HEK293T (cell line): Measurements from ENCODE around the gene GBP2.

Source experiments
- CTCF ChIA-PET: fragments of 350-600 bp; formaldehyde crosslinking; extraction: SDS; loops from one replicate; lab custom pipeline; 2021; ENCODE audit warnings: antibody characterized with exemption, inconsistent platforms; lab: Yijun Ruan, JAX
- POLR2A ChIA-PET: fragments of 350-600 bp; formaldehyde crosslinking; extraction: SDS; loops from one replicate; lab custom pipeline; 2020; ENCODE audit warnings: antibody characterized with exemption, inconsistent platforms; lab: Yijun Ruan, JAX
- DNase-seq: peaks from one replicate; pipeline ENCODE4 v3.0.0; 2012; ENCODE audit warnings: mixed read lengths; ENCODE audit errors: extremely low spot score
- ARNT ChIP-seq: fragments of 450-650 bp; IDR thresholded peaks from 2 replicates; pipeline ENCODE4 v1.6.1; 2017; ENCODE audit warnings: mild to moderate bottlenecking
- BHLHE40 ChIP-seq: fragments of 450-650 bp; IDR thresholded peaks from 2 replicates; pipeline ENCODE4 v1.6.1; 2016; ENCODE audit warnings: mild to moderate bottlenecking, moderate library complexity, borderline replicate concordance
- CTBP1 ChIP-seq: fragments of 450-650 bp; IDR thresholded peaks from 2 replicates; pipeline ENCODE4 v1.6.1; 2016; ENCODE audit warnings: borderline replicate concordance
- ELF4 ChIP-seq: fragments of 450-650 bp; IDR thresholded peaks from 2 replicates; pipeline ENCODE4 v1.6.1; 2017; ENCODE audit warnings: antibody characterized with exemption
- FOXA1 ChIP-seq: fragments of 450-650 bp; IDR thresholded peaks from 2 replicates; pipeline ENCODE4 v1.6.1; 2016; ENCODE audit warnings: mild to moderate bottlenecking
- FOXM1 ChIP-seq: fragments of 450-650 bp; IDR thresholded peaks from 2 replicates; pipeline ENCODE4 v1.6.1; 2017; ENCODE audit warnings: mild to moderate bottlenecking, borderline replicate concordance
- HDGF ChIP-seq: fragments of 450-650 bp; IDR thresholded peaks from 2 replicates; pipeline ENCODE4 v1.6.1; 2017; ENCODE audit warnings: antibody characterized with exemption, borderline replicate concordance
- L3MBTL2 ChIP-seq: fragments of 450-650 bp; conservative IDR thresholded peaks from 2 replicates; pipeline ENCODE4 v1.6.1; 2016; ENCODE audit warnings: mild to moderate bottlenecking
- LEF1 ChIP-seq: fragments of 450-650 bp; IDR thresholded peaks from 2 replicates; pipeline ENCODE4 v1.6.1; 2017; ENCODE audit warnings: mild to moderate bottlenecking, borderline replicate concordance
- NFRKB ChIP-seq: fragments of 450-650 bp; IDR thresholded peaks from 2 replicates; pipeline ENCODE4 v1.6.1; 2016; ENCODE audit warnings: mild to moderate bottlenecking, moderate library complexity
- SP1 ChIP-seq: fragments of 450-650 bp; IDR thresholded peaks from 2 replicates; pipeline ENCODE4 v1.6.1; 2017
- SUZ12 ChIP-seq: fragments of 450-650 bp; IDR thresholded peaks from 2 replicates; pipeline ENCODE4 v1.6.1; 2016; ENCODE audit warnings: mild to moderate bottlenecking
- TARDBP ChIP-seq: fragments of 450-650 bp; IDR thresholded peaks from 2 replicates; pipeline ENCODE4 v1.6.1; 2016
- ZNF384 ChIP-seq: fragments of 450-650 bp; IDR thresholded peaks from 2 replicates; pipeline ENCODE4 v1.6.1; 2016
- TF ChIP-seq, protein P1 (sequence below): fragments of 450-650 bp; IDR thresholded peaks from 2 replicates; pipeline ENCODE4 v1.6.1; 2016

The GBP2 gene

GRCh38 chr1:89125913-89126580 lies at the start of gene GBP2:
GBP2 (minus strand) TSS chr1:89126114; CDS start chr1:89121966, 4,148 bp downstream.
- no peak for DNase-seq
- TF ChIP-seq, protein P1, sequence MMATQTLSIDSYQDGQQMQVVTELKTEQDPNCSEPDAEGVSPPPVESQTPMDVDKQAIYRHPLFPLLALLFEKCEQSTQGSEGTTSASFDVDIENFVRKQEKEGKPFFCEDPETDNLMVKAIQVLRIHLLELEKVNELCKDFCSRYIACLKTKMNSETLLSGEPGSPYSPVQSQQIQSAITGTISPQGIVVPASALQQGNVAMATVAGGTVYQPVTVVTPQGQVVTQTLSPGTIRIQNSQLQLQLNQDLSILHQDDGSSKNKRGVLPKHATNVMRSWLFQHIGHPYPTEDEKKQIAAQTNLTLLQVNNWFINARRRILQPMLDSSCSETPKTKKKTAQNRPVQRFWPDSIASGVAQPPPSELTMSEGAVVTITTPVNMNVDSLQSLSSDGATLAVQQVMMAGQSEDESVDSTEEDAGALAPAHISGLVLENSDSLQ: no peak
- TF ChIP-seq HDGF: no peak
- TF ChIP-seq CTBP1: no peak
- TF ChIP-seq L3MBTL2: no peak
- ChIA-PET CTCF (no interaction called here), POLR2A (interaction anchor here (0.6 kb wide), 1 partner anchor 1116 kb away, joined by 3 read pairs; no protein-coding TSS in a partner anchor)

GRCh38 chr1:89174491-89174890 lies 48.6 kb upstream of the GBP2 start:
- CTCF ChIA-PET: no interaction called here
- DNase-seq: no peak
- TF ChIP-seq ELF4 (no peak), ARNT (no peak), FOXA1 (no peak), BHLHE40 (no peak)
- POLR2A ChIA-PET: no interaction called here

- TF ChIP-seq L3MBTL2 (no peak), ARNT (no peak), FOXM1 (no peak), NFRKB (no peak), CTBP1 (no peak), SUZ12 (no peak)
- POLR2A ChIA-PET: no interaction called here
- DNase-seq: no peak
- CTCF ChIA-PET: no interaction called here
These were observed 46.7 kb upstream of the GBP2 start for GRCh38 chr1:89172468-89173143.

GRCh38 chr1:89171067-89171438 lies 45.1 kb upstream of the GBP2 start:
- no peak for DNase-seq
- TF ChIP-seq TARDBP: no peak
- no peak for TF ChIP-seq FOXA1
- no peak for TF ChIP-seq SUZ12
- no peak for TF ChIP-seq CTBP1
- no peak for TF ChIP-seq BHLHE40
- TF ChIP-seq ZNF384: no peak
- no peak for TF ChIP-seq ARNT
- TF ChIP-seq FOXM1: no peak
- no peak for TF ChIP-seq SP1
- CTCF ChIA-PET: no interaction called here
- POLR2A ChIA-PET: no interaction called here

DNA sequence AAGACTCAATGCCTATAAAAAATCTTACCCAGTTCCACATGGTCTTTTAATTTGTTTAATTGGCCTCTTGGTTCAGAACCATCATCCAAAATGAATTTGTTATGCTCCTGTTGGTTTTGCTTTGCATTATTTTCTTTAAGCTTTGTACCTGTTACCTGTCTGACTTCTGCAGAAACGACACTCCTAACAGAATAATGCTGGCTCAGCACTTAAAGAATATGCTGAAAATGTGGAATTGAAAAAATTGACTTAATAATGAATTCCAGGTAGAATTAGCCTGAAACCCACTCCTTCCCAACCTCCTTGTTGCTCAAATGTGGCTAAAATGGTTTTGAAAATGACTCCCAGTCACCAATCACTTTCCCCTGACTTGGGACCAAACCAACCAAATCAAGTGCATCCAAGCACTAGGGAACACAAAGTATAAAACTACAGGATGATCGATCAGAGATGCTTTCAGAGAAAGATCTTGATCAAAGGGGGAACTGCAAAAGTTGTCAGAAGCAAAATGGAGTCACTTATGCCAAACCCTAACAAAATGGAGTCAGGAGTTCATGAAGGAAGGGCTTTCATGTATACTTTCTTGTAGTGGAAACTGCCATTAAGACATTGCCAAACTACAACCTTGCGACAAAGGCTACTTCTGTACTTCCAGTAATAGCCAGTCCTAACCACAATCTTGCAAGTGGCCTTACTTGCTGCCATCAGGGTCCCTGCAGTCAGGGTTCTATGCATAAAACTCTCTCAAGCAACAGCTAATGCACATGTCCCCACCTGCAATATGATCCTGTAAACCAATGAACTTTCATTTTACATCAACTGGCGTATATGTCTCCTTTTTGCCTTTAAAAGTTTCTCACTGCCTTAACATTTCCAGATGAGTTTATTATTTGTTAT lies 44.5 kb upstream of the GBP2 start:
- TF ChIP-seq HDGF (no peak), ZNF384 (no peak), SUZ12 (no peak), L3MBTL2 (no peak), FOXA1 (no peak), TARDBP (no peak), ELF4 (no peak), CTBP1 (no peak), LEF1 (no peak)
- TF ChIP-seq, protein P1: no peak
- no peak for DNase-seq
- CTCF ChIA-PET: no interaction called here
- POLR2A ChIA-PET: no interaction called here

- CTCF ChIA-PET: interaction anchor here (0.6 kb wide), 1 partner anchor 9 kb away, joined by 3 read pairs; no protein-coding TSS in a partner anchor
- POLR2A ChIA-PET: no interaction called here
- TF ChIP-seq NFRKB: no peak
- no peak for TF ChIP-seq FOXA1
- TF ChIP-seq FOXM1: no peak
- TF ChIP-seq CTBP1: no peak
- no peak for TF ChIP-seq SUZ12
- TF ChIP-seq L3MBTL2: no peak
- no peak for DNase-seq
These were observed 43.3 kb upstream of the GBP2 start for GRCh38 chr1:89169166-89169565.
